AG09319 (cell line): ENCODE results near the gene CST8.

Source experiments
- DNase-seq: peaks from one replicate; pipeline ENCODE4 v3.0.0-alpha.2; 2010; ENCODE audit warnings: low read depth; ENCODE audit errors: extremely low read depth
- TF ChIP-seq, protein P1 (sequence below): IDR thresholded peaks from 2 replicates; pipeline ENCODE4 v1.5.1; 2011; ENCODE audit warnings: low read depth, mild to moderate bottlenecking, inconsistent platforms, low read length, moderate library complexity

The CST8 gene

DNA sequence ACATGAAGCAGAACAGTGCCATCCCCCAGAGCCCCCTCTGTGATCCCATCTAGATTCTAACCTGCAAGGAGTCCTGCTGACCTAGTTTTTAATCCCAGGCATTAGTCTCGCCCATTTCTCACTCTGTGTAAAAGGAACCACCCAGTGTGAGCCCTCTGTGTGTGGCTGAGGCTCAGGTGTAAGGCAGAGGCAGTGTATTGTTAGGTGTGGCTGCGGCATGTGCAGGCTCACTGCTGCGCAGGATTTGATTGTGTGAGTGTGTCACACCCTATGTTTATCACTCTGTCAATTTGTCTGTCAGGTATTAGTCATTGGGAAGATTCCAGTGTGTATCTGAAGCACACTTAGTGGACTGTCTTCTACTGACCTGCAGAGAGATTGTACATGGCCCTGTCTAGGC lies 13.7 kb upstream of the CST8 start:
- TF ChIP-seq, protein P1, sequence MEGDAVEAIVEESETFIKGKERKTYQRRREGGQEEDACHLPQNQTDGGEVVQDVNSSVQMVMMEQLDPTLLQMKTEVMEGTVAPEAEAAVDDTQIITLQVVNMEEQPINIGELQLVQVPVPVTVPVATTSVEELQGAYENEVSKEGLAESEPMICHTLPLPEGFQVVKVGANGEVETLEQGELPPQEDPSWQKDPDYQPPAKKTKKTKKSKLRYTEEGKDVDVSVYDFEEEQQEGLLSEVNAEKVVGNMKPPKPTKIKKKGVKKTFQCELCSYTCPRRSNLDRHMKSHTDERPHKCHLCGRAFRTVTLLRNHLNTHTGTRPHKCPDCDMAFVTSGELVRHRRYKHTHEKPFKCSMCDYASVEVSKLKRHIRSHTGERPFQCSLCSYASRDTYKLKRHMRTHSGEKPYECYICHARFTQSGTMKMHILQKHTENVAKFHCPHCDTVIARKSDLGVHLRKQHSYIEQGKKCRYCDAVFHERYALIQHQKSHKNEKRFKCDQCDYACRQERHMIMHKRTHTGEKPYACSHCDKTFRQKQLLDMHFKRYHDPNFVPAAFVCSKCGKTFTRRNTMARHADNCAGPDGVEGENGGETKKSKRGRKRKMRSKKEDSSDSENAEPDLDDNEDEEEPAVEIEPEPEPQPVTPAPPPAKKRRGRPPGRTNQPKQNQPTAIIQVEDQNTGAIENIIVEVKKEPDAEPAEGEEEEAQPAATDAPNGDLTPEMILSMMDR = no peak
- DNase-seq = no peak

- DNase-seq = no peak
- TF ChIP-seq, protein P1 = no peak
Observed at GRCh38 chr20:23479043-23479442, 11.9 kb upstream of the CST8 start.

- TF ChIP-seq, protein P1 = no peak
- DNase-seq = no peak
Observed at GRCh38 chr20:23482138-23482537, 8.8 kb upstream of the CST8 start.

- TF ChIP-seq, protein P1 = no peak
- no peak for DNase-seq
Observed at GRCh38 chr20:23484081-23484480, 6.8 kb upstream of the CST8 start.

- no peak for DNase-seq
- TF ChIP-seq, protein P1 = no peak
Observed at GRCh38 chr20:23488470-23488869, 2.4 kb upstream of the CST8 start.

- DNase-seq = no peak
- TF ChIP-seq, protein P1 = no peak
Observed at GRCh38 chr20:23488996-23489395, 1.9 kb upstream of the CST8 start.

- TF ChIP-seq, protein P1 = no peak
- no peak for DNase-seq
Observed at GRCh38 chr20:23492292-23492691, 1.4 kb downstream of the CST8 start.
